Measurements from ENCODE around the gene DSCAML1. TPM values are rescaled to one million over a fixed set of nuclear protein-coding genes. Genes with fewer than 3 reads are reported as not detected.

Gene DSCAML1
- total RNA-seq, 1 donor from 2014 or later = 4.0 TPM

- no peak for TF ChIP-seq CTCF (conservative IDR thresholded peaks at IDR 0.05; ENCODE audit: low read depth, low read length)
Measured at GRCh38 chr11:117633976-117634755, 162.8 kb downstream of the DSCAML1 start.

GRCh38 chr11:117633186-117633754, 163.7 kb downstream of the DSCAML1 start:
- no peak for DNase-seq (ENCODE audit: low read depth)
- no peak overlapping the region for H3K4me3 ChIP-seq (ENCODE audit: low read depth, low read length)
- no peak for TF ChIP-seq CTCF (conservative IDR thresholded peaks at IDR 0.05; ENCODE audit: low read depth, low read length)

More at GRCh38 chr11:117633976-117634755, 162.8 kb downstream of the DSCAML1 start:
- DNase-seq (ENCODE audit: low read depth) = no peak
- H3K4me3 ChIP-seq (ENCODE audit: low read depth, low read length) = no peak overlapping the region

GRCh38 chr11:117632306-117632705, 164.7 kb downstream of the DSCAML1 start:
- DNase-seq (ENCODE audit: low read depth) = no peak
- no peak overlapping the region for H3K4me3 ChIP-seq (ENCODE audit: low read depth, low read length)
- no peak for TF ChIP-seq CTCF (conservative IDR thresholded peaks at IDR 0.05; ENCODE audit: low read depth, low read length)

- H3K4me3 ChIP-seq (ENCODE audit: low read depth, low read length) = no peak overlapping the region
- no peak for DNase-seq (ENCODE audit: low read depth)
- peak; percentile 5 for TF ChIP-seq CTCF (conservative IDR thresholded peaks at IDR 0.05; ENCODE audit: low read depth, low read length)
Measured at GRCh38 chr11:117631336-117632140, 165.5 kb downstream of the DSCAML1 start.

- no peak overlapping the region for H3K4me3 ChIP-seq (ENCODE audit: low read depth, low read length)
- TF ChIP-seq CTCF (conservative IDR thresholded peaks at IDR 0.05; ENCODE audit: low read depth, low read length) = no peak
- no peak for DNase-seq (ENCODE audit: low read depth)
Measured at GRCh38 chr11:117629891-117630538, 167.0 kb downstream of the DSCAML1 start.

- H3K4me3 ChIP-seq (ENCODE audit: low read depth, low read length) = no peak overlapping the region
- DNase-seq (ENCODE audit: low read depth) = no peak
- no peak for TF ChIP-seq CTCF (conservative IDR thresholded peaks at IDR 0.05; ENCODE audit: low read depth, low read length)
Measured at GRCh38 chr11:117629146-117629545, 167.9 kb downstream of the DSCAML1 start.
